D721Med (cell line): Measurements from ENCODE around the gene ACACA.

Experiments
- DNase-seq: peaks from one replicate; pipeline ENCODE4 v3.0.0; 2011; ENCODE audit warnings: low spot score; ENCODE audit not compliant: insufficient read length
- FAIRE-seq: peaks from 2 replicates; lab custom pipeline; 2011; peaks lifted over from hg19 to GRCh38; lab: Jason Lieb, UNC
- TF ChIP-seq, protein P1 (sequence below): IDR thresholded peaks from 2 replicates; pipeline ENCODE4 v1.5.1; 2012; ENCODE audit warnings: mild to moderate bottlenecking, control low read depth; ENCODE audit not compliant: insufficient read depth; ENCODE audit errors: missing control alignments

The ACACA gene

DNA sequence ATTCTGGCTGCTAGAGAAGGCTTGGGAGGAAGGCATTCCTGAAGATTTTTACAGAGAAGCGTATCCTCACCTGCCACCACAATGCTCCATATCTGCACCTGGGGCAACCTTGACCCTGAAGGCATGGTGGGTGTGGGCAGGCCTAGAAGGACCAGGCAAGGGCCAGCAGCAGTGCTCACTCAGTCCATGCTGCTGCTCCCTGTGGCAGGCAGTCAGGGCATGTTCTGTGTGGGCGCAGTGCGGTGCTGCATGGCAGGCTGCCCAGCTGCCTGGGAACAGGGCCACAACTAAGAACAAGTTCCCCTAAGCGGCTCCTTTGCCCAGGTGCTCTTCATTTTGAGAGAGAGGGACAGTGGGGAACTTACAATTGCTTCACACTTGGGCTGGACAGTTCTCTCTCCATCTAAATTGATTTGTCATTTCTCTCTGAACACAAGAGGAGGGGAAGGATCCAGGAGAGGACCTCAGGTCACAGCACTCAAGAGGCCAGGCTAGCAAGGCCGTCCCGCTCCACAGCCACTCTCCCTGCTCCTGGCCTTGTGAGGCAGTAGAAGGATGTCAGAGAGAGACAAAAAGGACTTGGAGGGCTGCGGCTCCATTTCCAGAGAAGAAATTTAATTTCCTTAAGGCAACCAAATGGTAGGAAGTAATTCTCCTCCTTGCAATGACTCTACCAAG, 299.1 kb downstream of the ACACA start:
- FAIRE-seq, result no peak
- TF ChIP-seq, protein P1, sequence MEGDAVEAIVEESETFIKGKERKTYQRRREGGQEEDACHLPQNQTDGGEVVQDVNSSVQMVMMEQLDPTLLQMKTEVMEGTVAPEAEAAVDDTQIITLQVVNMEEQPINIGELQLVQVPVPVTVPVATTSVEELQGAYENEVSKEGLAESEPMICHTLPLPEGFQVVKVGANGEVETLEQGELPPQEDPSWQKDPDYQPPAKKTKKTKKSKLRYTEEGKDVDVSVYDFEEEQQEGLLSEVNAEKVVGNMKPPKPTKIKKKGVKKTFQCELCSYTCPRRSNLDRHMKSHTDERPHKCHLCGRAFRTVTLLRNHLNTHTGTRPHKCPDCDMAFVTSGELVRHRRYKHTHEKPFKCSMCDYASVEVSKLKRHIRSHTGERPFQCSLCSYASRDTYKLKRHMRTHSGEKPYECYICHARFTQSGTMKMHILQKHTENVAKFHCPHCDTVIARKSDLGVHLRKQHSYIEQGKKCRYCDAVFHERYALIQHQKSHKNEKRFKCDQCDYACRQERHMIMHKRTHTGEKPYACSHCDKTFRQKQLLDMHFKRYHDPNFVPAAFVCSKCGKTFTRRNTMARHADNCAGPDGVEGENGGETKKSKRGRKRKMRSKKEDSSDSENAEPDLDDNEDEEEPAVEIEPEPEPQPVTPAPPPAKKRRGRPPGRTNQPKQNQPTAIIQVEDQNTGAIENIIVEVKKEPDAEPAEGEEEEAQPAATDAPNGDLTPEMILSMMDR, result no peak
- no peak for DNase-seq

DNA sequence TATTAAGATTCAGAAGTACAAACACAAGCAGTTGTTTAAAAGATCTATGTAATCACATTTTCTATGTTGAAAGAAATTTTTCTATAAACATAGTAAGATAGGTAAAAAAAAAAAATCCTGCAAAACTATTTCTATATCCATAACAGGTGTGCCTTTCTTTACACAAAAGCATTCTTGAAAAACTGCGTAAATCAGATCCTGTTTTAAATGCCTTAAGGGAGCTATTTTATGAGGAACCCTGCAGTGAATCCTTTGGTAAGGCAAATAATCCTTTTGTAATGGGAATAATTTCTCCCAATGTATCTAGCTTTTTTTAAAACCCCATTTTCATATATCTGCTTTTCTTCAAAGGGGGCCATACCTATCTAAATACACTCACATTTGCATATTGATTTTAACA, 300.6 kb downstream of the ACACA start:
- DNase-seq (no peak), FAIRE-seq (no peak)
- TF ChIP-seq, protein P1, result no peak

DNA sequence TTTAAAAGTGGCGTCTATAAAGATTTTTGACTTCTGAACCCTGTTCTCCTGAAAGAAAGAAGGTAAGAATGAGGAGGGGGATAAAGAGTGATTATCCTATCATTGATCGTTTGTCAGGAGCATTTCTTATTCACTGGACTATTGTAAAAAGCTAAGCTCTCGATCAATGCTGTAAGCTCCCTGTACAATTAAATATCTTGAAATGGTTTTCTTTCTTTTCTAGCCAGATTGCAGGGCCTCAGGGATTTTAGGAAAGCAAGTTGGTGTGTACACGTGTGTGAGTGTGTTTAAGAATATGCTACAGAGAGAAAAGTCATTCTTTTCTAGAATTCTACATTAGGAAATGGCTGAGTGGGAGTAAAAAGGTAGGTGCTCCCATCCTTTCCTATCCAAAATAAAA, 303.4 kb downstream of the ACACA start:
- TF ChIP-seq, protein P1, result no peak
- FAIRE-seq (no peak), DNase-seq (no peak)

DNA sequence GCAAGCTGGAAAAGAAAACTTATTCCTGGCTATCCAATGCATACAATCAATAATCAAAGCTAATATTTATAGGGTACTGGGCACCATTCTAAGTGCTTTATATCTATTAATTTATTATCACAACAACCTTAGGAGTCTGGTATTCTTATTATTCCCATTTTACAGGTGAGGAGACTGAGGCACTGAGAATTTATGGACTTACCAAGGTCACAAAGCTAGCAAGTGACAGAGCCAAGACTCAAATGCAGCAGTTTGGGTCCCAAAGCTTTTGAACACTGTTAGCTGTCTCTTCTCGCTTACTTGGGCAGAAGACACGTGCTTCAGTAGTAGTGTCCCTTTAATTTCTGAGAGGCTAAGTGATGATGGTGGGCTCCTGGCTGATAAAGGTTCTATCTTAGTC, 305.3 kb downstream of the ACACA start:
- DNase-seq (no peak), FAIRE-seq (no peak)
- TF ChIP-seq, protein P1, result no peak

DNA sequence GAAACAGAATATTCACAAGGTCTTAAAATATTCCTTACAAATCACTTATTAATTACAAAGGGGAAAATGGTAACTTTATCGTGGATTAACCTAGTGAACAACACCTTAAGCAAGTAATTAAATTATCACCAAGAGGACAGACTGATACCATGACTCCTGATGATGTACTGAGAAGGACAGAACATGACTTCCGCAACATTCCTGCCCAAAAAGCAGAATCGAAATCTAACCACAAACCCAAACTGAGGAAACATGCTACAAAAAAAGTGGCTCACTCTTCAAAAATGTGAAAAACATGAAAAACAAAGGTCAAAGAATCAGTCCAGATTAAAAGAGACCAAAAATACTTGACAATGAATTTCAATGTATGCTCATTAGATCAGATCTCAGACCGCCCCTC, 306.4 kb downstream of the ACACA start:
- FAIRE-seq, result no peak

DNA sequence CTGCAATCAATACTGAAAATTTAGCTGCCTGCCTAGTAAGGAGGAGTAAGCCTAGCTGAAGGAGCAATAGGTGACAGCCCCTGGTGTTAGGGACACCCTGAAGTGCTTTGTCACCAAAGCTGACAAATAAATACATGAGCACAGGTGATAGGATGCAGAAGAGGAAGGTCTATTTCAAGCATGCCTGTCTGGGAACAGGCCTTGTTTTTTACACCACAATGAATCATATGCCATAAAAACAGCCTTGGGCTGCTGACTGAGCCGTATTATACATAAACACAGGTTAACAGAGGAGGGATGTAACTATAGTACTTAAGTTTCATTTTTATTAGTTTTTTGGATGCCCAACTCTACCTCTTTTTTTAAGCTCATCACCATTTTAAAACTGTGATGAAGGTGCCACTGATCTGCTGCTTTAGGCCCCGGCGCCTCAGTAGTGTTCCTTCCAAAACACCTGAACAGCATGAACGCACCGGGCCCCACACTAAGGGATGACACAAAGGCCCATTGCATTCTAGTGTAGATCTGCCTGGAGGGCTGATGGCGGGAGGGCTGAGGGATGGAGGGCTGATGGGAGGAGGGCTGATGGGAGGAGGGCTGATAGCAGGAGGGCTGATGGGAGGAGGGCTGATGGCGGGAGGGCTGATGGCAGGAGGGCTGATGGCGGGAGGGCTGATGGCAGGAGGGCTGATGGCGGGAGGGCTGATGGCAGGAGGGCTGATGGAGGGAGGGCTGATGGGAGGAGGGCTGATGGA, 307.5 kb downstream of the ACACA start:
- DNase-seq (no peak), FAIRE-seq (no peak)
- TF ChIP-seq, protein P1, result no peak

More for the DNA sequence above, 306.4 kb downstream of the ACACA start:
- DNase-seq, result no peak
- TF ChIP-seq, protein P1, result no peak

DNA sequence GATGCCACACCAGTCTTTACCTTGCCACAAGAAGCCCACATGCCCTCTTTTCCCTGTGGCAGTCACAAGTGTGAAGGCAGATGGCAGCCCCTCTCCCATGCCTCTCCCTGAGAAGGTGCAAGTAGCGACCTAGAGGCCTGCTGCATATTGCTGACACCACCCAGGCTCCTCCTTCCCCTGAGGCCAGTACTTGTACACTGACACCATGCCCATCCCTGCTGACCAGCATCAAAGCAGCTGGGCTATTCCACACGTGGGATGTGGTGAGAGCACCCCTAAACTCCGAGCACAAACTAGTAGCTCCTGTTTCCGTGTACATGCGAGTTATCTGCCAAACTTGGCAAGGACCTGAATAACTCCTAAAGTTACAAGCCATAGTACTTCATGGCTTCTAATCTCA, 308.5 kb downstream of the ACACA start:
- TF ChIP-seq, protein P1, result no peak
- FAIRE-seq (no peak), DNase-seq (no peak)
